GM21526 (cell line): ENCODE measurements around the gene HS6ST3.
A peak's percentile ranks its signal among the peaks of the same experiment; 100 is the strongest.
"Not testable (repeated sequence)": the region's sequence is repeated elsewhere in the genome, so short reads cannot be mapped to it uniquely, and the experiment has no call there.

Experiments
- ATAC-seq: cut with Tn5 transposase; IDR thresholded peaks from one replicate; pipeline ENCODE4 v1.9.1; 2021; ENCODE audit warnings: moderate library complexity; ENCODE audit not compliant: unreplicated experiment, low FRiP score

Gene HS6ST3

GRCh38 chr13:96089749-96090239 is at the start of gene HS6ST3:
TSS of gene HS6ST3 (plus strand) at chr13:96090107.
- peak; percentile 40 for ATAC-seq

- no peak for ATAC-seq
Observed at GRCh38 chr13:96041326-96042110, 48.4 kb upstream of the HS6ST3 start.

GRCh38 chr13:96044238-96044637 is 45.7 kb upstream of the HS6ST3 start:
- no peak for ATAC-seq

GRCh38 chr13:96046449-96047126 is 43.3 kb upstream of the HS6ST3 start:
- ATAC-seq, result not testable (repeated sequence)

- not testable (repeated sequence) for ATAC-seq
Observed at GRCh38 chr13:96050955-96051354, 39.0 kb upstream of the HS6ST3 start.

- not testable (repeated sequence) for ATAC-seq
Observed at GRCh38 chr13:96051491-96051890, 38.4 kb upstream of the HS6ST3 start.

- not testable (repeated sequence) for ATAC-seq
Observed at GRCh38 chr13:96051946-96052345, 38.0 kb upstream of the HS6ST3 start.

- ATAC-seq, result peak; percentile 65
Observed at GRCh38 chr13:96052656-96053002, 37.3 kb upstream of the HS6ST3 start.

GRCh38 chr13:96053003-96053703 is 36.8 kb upstream of the HS6ST3 start, which contains the start of gene UGGT2:
TSS of gene UGGT2 (minus strand) at chr13:96053401. CDS start at chr13:96053312, 89 bp downstream.
- peak; percentile 98 for ATAC-seq

- no peak for ATAC-seq
Observed at GRCh38 chr13:96065849-96066248, 24.1 kb upstream of the HS6ST3 start.

- ATAC-seq, result no peak
Observed at GRCh38 chr13:96068729-96069128, 21.2 kb upstream of the HS6ST3 start.

- ATAC-seq, result no peak
Observed at GRCh38 chr13:96071504-96071903, 18.4 kb upstream of the HS6ST3 start.

GRCh38 chr13:96072392-96072791 is 17.5 kb upstream of the HS6ST3 start:
- no peak for ATAC-seq

- no peak for ATAC-seq
Observed at GRCh38 chr13:96075953-96076543, 13.9 kb upstream of the HS6ST3 start.

- no peak for ATAC-seq
Observed at GRCh38 chr13:96080676-96081075, 9.2 kb upstream of the HS6ST3 start.

- no peak for ATAC-seq
Observed at GRCh38 chr13:96081888-96082287, 8.0 kb upstream of the HS6ST3 start.

- ATAC-seq, result no peak
Observed at GRCh38 chr13:96082640-96083039, 7.3 kb upstream of the HS6ST3 start.

GRCh38 chr13:96086736-96087135 is 3.2 kb upstream of the HS6ST3 start:
- ATAC-seq, result no peak

- ATAC-seq, result no peak
Observed at GRCh38 chr13:96089139-96089538, 768 bp upstream of the HS6ST3 start.

GRCh38 chr13:96090240-96091101 is 564 bp downstream of the HS6ST3 start:
- peak; percentile 51 for ATAC-seq
